SK-N-SH (cell line): ENCODE data around the gene FOXK2. TPM values are rescaled to one million over a fixed set of nuclear protein-coding genes. Genes with fewer than 3 reads are reported as not detected.
A peak's percentile ranks its signal among the peaks of the same experiment; 100 is the strongest.

Experiments used
- CTCF ChIA-PET: fragments of 300-600, 350-600 bp; formaldehyde crosslinking; extraction: SDS; loops from one replicate; lab custom pipeline; 2021; lab: Yijun Ruan, JAX
- POLR2A ChIA-PET: fragments of 350-600 bp; sonication (Branson Sonifier 250); formaldehyde crosslinking; extraction: SDS; loops from one replicate; lab custom pipeline; 2020; ENCODE audit warnings: antibody characterized with exemption, inconsistent platforms; lab: Yijun Ruan, JAX
- DNase-seq: peaks from one replicate; pipeline ENCODE4 v3.0.0; 2012
- H2AFZ ChIP-seq: fragments of 200-600 bp; sonication (generic); 2 replicates; pipeline ENCODE4 v1.8.1; 2016; ENCODE audit warnings: antibody characterized with exemption, mild to moderate bottlenecking, low read depth
- H3F3A ChIP-seq: fragments of 200-600 bp; sonication (generic); replicated peaks from 2 replicates; pipeline ENCODE3; 2016; ENCODE audit warnings: antibody characterized with exemption, mild to moderate bottlenecking; ENCODE audit not compliant: insufficient read depth
- H3K27ac ChIP-seq, 2 experiments: fragments of 200-500 bp in 1 of 2; fragments of 200-600 bp in 1 of 2; sonication (Bioruptor generic) in 1 of 2; sonication (generic), shearing (Covaris generic) in 1 of 2; 2 replicates each; pipeline versions ENCODE4 v1.5.1 to v1.6.1; 2014 to 2016; ENCODE audit warnings: low read depth in 2 of 2, inconsistent platforms in 1 of 2, low read length in 1 of 2, mild to moderate bottlenecking in 1 of 2, mixed read lengths in 1 of 2
- H3K27me3 ChIP-seq: fragments of 200-600 bp; sonication (generic), shearing (Covaris generic); 2 replicates; pipeline ENCODE4 v1.6.1; 2016; ENCODE audit warnings: mixed run types; ENCODE audit not compliant: insufficient read depth
- H3K36me3 ChIP-seq, 2 experiments: fragments of 200-500 bp in 1 of 2; fragments of 200-600 bp in 1 of 2; sonication (Bioruptor generic) in 1 of 2; sonication (generic) in 1 of 2; replicated peaks in 1 of 2; 2 replicates each; pipeline versions ENCODE3 to v1.5.1; 2014 to 2016; ENCODE audit warnings: low read length in 1 of 2, mild to moderate bottlenecking in 1 of 2; ENCODE audit not compliant: insufficient read depth in 2 of 2, control insufficient read depth in 1 of 2
- H3K4me1 ChIP-seq, 2 experiments: fragments of 200-500 bp in 1 of 2; fragments of 200-600 bp in 1 of 2; sonication (Bioruptor generic) in 1 of 2; sonication (generic), shearing (Covaris generic) in 1 of 2; 2 replicates each; pipeline versions ENCODE4 v1.5.1 to v1.6.1; 2014 to 2016; ENCODE audit warnings: low read depth in 1 of 2, low read length in 1 of 2, mixed run types in 1 of 2; ENCODE audit not compliant: insufficient read depth in 2 of 2, control insufficient read depth in 1 of 2
- H3K4me2 ChIP-seq: fragments of 200-600 bp; sonication (generic), shearing (Covaris generic); 2 replicates; pipeline ENCODE4 v1.6.1; 2017; ENCODE audit warnings: mixed run types
- H3K4me3 ChIP-seq, 2 experiments: fragments of 200-500 bp in 1 of 2; fragments of 200-600 bp in 1 of 2; sonication (Bioruptor generic) in 1 of 2; sonication (generic), shearing (Covaris generic) in 1 of 2; 2 replicates each; pipeline versions ENCODE4 v1.5.1 to v1.8.1; 2014 to 2016; ENCODE audit warnings: low read depth in 2 of 2, inconsistent platforms in 1 of 2, low read length in 1 of 2, mild to moderate bottlenecking in 1 of 2, mixed read lengths in 1 of 2, moderate library complexity in 1 of 2
- H3K79me2 ChIP-seq: fragments of 200-600 bp; sonication (generic); 2 replicates; pipeline ENCODE4 v1.8.1; 2017; ENCODE audit warnings: mild to moderate bottlenecking; ENCODE audit not compliant: insufficient read depth
- H3K9ac ChIP-seq: fragments of 200-600 bp; sonication (generic); 2 replicates; pipeline ENCODE4 v1.6.1; 2017; ENCODE audit warnings: mixed run types
- H3K9me2 ChIP-seq: fragments of 200-600 bp; sonication (generic); 2 replicates; pipeline ENCODE4 v1.6.1; 2017; ENCODE audit warnings: mixed run types
- H3K9me3 ChIP-seq: fragments of 200-600 bp; sonication (generic); 2 replicates; pipeline ENCODE4 v1.6.1; 2017; ENCODE audit warnings: mixed run types, mild to moderate bottlenecking, moderate library complexity
- H4K20me1 ChIP-seq: fragments of 200-600 bp; sonication (generic); 2 replicates; pipeline ENCODE4 v1.6.1; 2017; ENCODE audit warnings: mild to moderate bottlenecking, mixed run types; ENCODE audit not compliant: insufficient read depth
- ELF1 ChIP-seq: IDR thresholded peaks from 2 replicates; pipeline ENCODE4 v1.4.0; 2012
- EP300 ChIP-seq, 2 experiments: IDR thresholded peaks; 2 replicates each; pipeline versions ENCODE4 v1.4.0 to v1.6.1; 2012; ENCODE audit warnings: borderline replicate concordance in 1 of 2, low read depth in 1 of 2, low read length in 1 of 2
- FOSL2 ChIP-seq: IDR thresholded peaks from 2 replicates; pipeline ENCODE4 v1.4.0; 2012; ENCODE audit warnings: low read depth, mild to moderate bottlenecking, moderate library complexity, borderline replicate concordance
- FOXM1 ChIP-seq: IDR thresholded peaks from 2 replicates; pipeline ENCODE4 v1.4.0; 2012; ENCODE audit warnings: low read depth, mild to moderate bottlenecking
- GABPA ChIP-seq: IDR thresholded peaks from 2 replicates; pipeline ENCODE4 v1.4.0; 2012; ENCODE audit warnings: low read depth, mild to moderate bottlenecking
- GATA2 ChIP-seq: sonication (generic); formaldehyde crosslinking; IDR thresholded peaks from 2 replicates; pipeline ENCODE4 v1.5.0; 2020; ENCODE audit warnings: mild to moderate bottlenecking, missing genetic modification reagents
- JUND ChIP-seq: IDR thresholded peaks from 2 replicates; pipeline ENCODE4 v1.4.0; 2012
- MAX ChIP-seq: IDR thresholded peaks from 2 replicates; pipeline ENCODE4 v1.4.0; 2012; ENCODE audit warnings: low read depth
- MEF2A ChIP-seq: IDR thresholded peaks from 2 replicates; pipeline ENCODE4 v1.4.0; 2012; ENCODE audit warnings: low read depth, borderline replicate concordance
- MXI1 ChIP-seq: IDR thresholded peaks from 2 replicates; pipeline ENCODE4 v1.6.1; 2012; ENCODE audit warnings: mild to moderate bottlenecking, low read depth, low read length, improper control_type of control experiment
- NRF1 ChIP-seq: IDR thresholded peaks from 2 replicates; pipeline ENCODE4 v1.6.1; 2012; ENCODE audit warnings: low read depth, mild to moderate bottlenecking, low read length
- POLR2AphosphoS5 ChIP-seq: IDR thresholded peaks from 2 replicates; pipeline ENCODE4 v1.6.1; 2012; ENCODE audit warnings: low read depth, low read length
- RAD21 ChIP-seq: IDR thresholded peaks from 2 replicates; pipeline ENCODE4 v1.6.1; 2012; ENCODE audit warnings: mild to moderate bottlenecking, low read length
- RCOR1 ChIP-seq: fragments of 150-350 bp; IDR thresholded peaks from 2 replicates; pipeline ENCODE4 v1.6.1; 2017; ENCODE audit warnings: antibody characterized with exemption, low read length
- REST ChIP-seq: IDR thresholded peaks from 2 replicates; pipeline ENCODE4 v1.6.1; 2012; ENCODE audit warnings: mild to moderate bottlenecking, low read depth, low read length, moderate library complexity
- RXRA ChIP-seq: IDR thresholded peaks from 2 replicates; pipeline ENCODE4 v1.4.0; 2012; ENCODE audit warnings: low read depth, mild to moderate bottlenecking, borderline replicate concordance
- SIN3A ChIP-seq: IDR thresholded peaks from 2 replicates; pipeline ENCODE4 v1.6.1; 2012; ENCODE audit warnings: low read depth, mild to moderate bottlenecking, low read length, moderate library complexity, borderline replicate concordance
- SMC3 ChIP-seq: IDR thresholded peaks from 2 replicates; pipeline ENCODE4 v1.6.1; 2012; ENCODE audit warnings: low read depth, low read length, improper control_type of control experiment
- TAF1 ChIP-seq: IDR thresholded peaks from 2 replicates; pipeline ENCODE4 v1.6.1; 2012; ENCODE audit warnings: low read depth, mild to moderate bottlenecking, low read length, moderate library complexity, borderline replicate concordance
- TCF12 ChIP-seq: IDR thresholded peaks from 2 replicates; pipeline ENCODE4 v1.4.0; 2012
- TEAD4 ChIP-seq: IDR thresholded peaks from 2 replicates; pipeline ENCODE4 v1.4.0; 2012; ENCODE audit warnings: mild to moderate bottlenecking, borderline replicate concordance; ENCODE audit not compliant: insufficient read depth
- USF2 ChIP-seq: fragments of 150-350 bp; IDR thresholded peaks from 2 replicates; pipeline ENCODE4 v1.6.1; 2017; ENCODE audit warnings: antibody characterized with exemption, low read length, low read depth, borderline replicate concordance
- ZBTB33 ChIP-seq: IDR thresholded peaks from 2 replicates; pipeline ENCODE4 v1.4.0; 2012; ENCODE audit warnings: low read depth, borderline replicate concordance
- WGBS: methylation state at CpG from one replicate; pipeline ENCODE4 v1.1.6; 2017; ENCODE audit warnings: low lambda C conversion rate; 5-methylcytosine and 5-hydroxymethylcytosine counted together
- polyA plus RNA-seq, 3 experiments: library from polyadenylated mRNA; depleted of rRNA; stranded (reverse); fragments of >200 nt; gene quantifications; 2 replicates each; pipeline ENCODE4 v1.2.3, GENCODE V29; 2012
- TF ChIP-seq, protein P1 (sequence below): IDR thresholded peaks from 2 replicates; pipeline ENCODE4 v1.4.0; 2012; ENCODE audit warnings: low read depth, borderline replicate concordance

The FOXK2 gene
- polyA plus RNA-seq, 1 of the 3 experiments (the other 2 are of a cell fraction), result 36.4 TPM

- H3K9me3 ChIP-seq, result no peaks in the 10 kb centered on the region
- H3K9ac ChIP-seq, result peak overlapping the region; percentile 54
- H2AFZ ChIP-seq, result 0 out of 2 replicates have a peak overlapping the region, but pooled peaks have one; percentile 21
- POLR2A ChIA-PET, result no interaction called here
- H4K20me1 ChIP-seq, result peaks cover 7% of the 10 kb centered on the region
- CTCF ChIA-PET, result interaction anchor here (0.8 to 1.6 kb wide), 5 partner anchors 10 to 25 kb away, joined by 3 read pairs; no protein-coding TSS in a partner anchor
- peak; percentile 84 for DNase-seq
- no peaks in the 10 kb centered on the region for H3K9me2 ChIP-seq
- peak overlapping the region; percentile 53 to 61 for H3K4me3 ChIP-seq
- H3K27ac ChIP-seq, result peak overlapping the region; percentile 65 to 92; a peak in 3 of 4 replicates
- peaks cover 8 to 31% of the 10 kb centered on the region in 2 experiments; a peak in 2 of 4 replicates for H3K4me1 ChIP-seq
- 13% methylated on average over 27 of the region's 29 CpGs for WGBS
- H3K36me3 ChIP-seq, result peaks cover 26 to 44% of the 10 kb centered on the region in 2 experiments
- H3K79me2 ChIP-seq, result peaks cover 26% of the 10 kb centered on the region; the same call in 1 of the 2 replicates
- peak overlapping the region; percentile 79 for H3K4me2 ChIP-seq
- H3K27me3 ChIP-seq, result no peaks in the 10 kb centered on the region
- H3F3A ChIP-seq, result peaks cover 43% of the 10 kb centered on the region
- TF ChIP-seq TEAD4, result 0 out of 2 replicates have a peak, but pooled peaks have one; percentile 8
- TF ChIP-seq POLR2AphosphoS5, result peak; percentile 51
- no peak for TF ChIP-seq RCOR1
- TF ChIP-seq GATA2, result no peak
- TF ChIP-seq SIN3A, result peak; percentile 36; the same call in 1 of the 2 replicates
- TF ChIP-seq REST, result 0 out of 2 replicates have a peak, but pooled peaks have one; percentile 39
- no peak for TF ChIP-seq SMC3
- TF ChIP-seq RXRA, result no peak
- TF ChIP-seq ZBTB33, result no peak
- TF ChIP-seq MAX, result peak; percentile 40; the same call in 1 of the 2 replicates
- no peak for TF ChIP-seq FOSL2
- peak; percentile 49; the same call in 1 of the 2 replicates for TF ChIP-seq ELF1
- no peak for TF ChIP-seq TAF1
- 0 out of 2 replicates have a peak, but pooled peaks have one; percentile 48 for TF ChIP-seq FOXM1
- TF ChIP-seq MEF2A, result no peak
- TF ChIP-seq NRF1, result no peak
- TF ChIP-seq EP300 (IDR thresholded peaks at IDR 0.05; ENCODE audit: borderline replicate concordance in 1 of 2, low read depth in 1 of 2, low read length in 1 of 2), result peak in 1 of 2 experiments; percentile 12; a peak in 2 of 4 replicates
- no peak; the same call in 1 of the 2 replicates for TF ChIP-seq JUND
- no peak for TF ChIP-seq RAD21
- peak; percentile 35; the same call in 1 of the 2 replicates for TF ChIP-seq TCF12
- TF ChIP-seq GABPA, result peak; percentile 45; the same call in 1 of the 2 replicates
- TF ChIP-seq MXI1, result no peak
- TF ChIP-seq, protein P1, sequence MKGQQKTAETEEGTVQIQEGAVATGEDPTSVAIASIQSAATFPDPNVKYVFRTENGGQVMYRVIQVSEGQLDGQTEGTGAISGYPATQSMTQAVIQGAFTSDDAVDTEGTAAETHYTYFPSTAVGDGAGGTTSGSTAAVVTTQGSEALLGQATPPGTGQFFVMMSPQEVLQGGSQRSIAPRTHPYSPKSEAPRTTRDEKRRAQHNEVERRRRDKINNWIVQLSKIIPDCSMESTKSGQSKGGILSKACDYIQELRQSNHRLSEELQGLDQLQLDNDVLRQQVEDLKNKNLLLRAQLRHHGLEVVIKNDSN, result no peak
- TF ChIP-seq USF2, result no peak
These were observed 73.4 kb downstream of the FOXK2 start for GRCh38 chr17:82592767-82593589.
